Endothelial cell of umbilical vein (primary cell): ENCODE data around the gene RNF19B.

Experiments used
- CTCF ChIP-seq, 2 donors: IDR thresholded peaks; 1 replicate in 1 of 2; 2 replicates in 1 of 2; pipeline ENCODE4 v1.5.1; 2011; ENCODE audit warnings: low read length in 2 of 2, mild to moderate bottlenecking in 2 of 2, moderate library complexity in 2 of 2, control low read depth in 1 of 2, inconsistent platforms in 1 of 2, low read depth in 1 of 2; ENCODE audit not compliant: insufficient read depth in 1 of 2; ENCODE audit errors: extremely low read depth in 1 of 2
- EZH2 ChIP-seq: IDR thresholded peaks from 2 replicates; pipeline ENCODE4 v1.6.1; 2012; ENCODE audit warnings: borderline replicate concordance, low read depth, mild to moderate bottlenecking, moderate library complexity, low read length, inconsistent platforms; ENCODE audit not compliant: severe bottlenecking
- GATA2 ChIP-seq: IDR thresholded peaks from 2 replicates; pipeline ENCODE4 v1.7.0; 2011; ENCODE audit warnings: low read depth, mild to moderate bottlenecking, moderate library complexity, mixed read lengths, low read length; ENCODE audit not compliant: insufficient read length, insufficient read depth
- MAX ChIP-seq: IDR thresholded peaks from 2 replicates; pipeline ENCODE4 v1.6.1; 2011; ENCODE audit not compliant: insufficient read depth, insufficient read length
- POLR2A ChIP-seq: IDR thresholded peaks from 2 replicates; pipeline ENCODE4 v1.6.1; 2012; ENCODE audit warnings: low read depth, mild to moderate bottlenecking, control low read depth, low read length
- POLR2AphosphoS5 ChIP-seq: IDR thresholded peaks from 2 replicates; pipeline ENCODE4 v1.6.1; 2012; ENCODE audit warnings: low read depth, mild to moderate bottlenecking, control low read depth, low read length, moderate library complexity; ENCODE audit not compliant: insufficient read depth

- TF ChIP-seq POLR2A: no peak
- TF ChIP-seq CTCF (IDR thresholded peaks at IDR 0.05; ENCODE audit: extremely low read depth in 1 of 2, insufficient read depth in 1 of 2, low read depth in 1 of 2, low read length in 2 of 2): no peak
- TF ChIP-seq MAX: no peak
- no peak for TF ChIP-seq POLR2AphosphoS5
- no peak for TF ChIP-seq EZH2
- TF ChIP-seq GATA2: no peak
Measured at GRCh38 chr1:32891630-32892029, 73.0 kb downstream of the RNF19B start.
